Measurements from ENCODE around the gene GTF2F1.
"Not testable (repeated sequence)": the region's sequence is repeated elsewhere in the genome, so short reads cannot be mapped to it uniquely, and the experiment has no call there.

Gene GTF2F1

GRCh38 chr19:6354098-6354674 lies 38.8 kb downstream of the GTF2F1 start:
- no peak overlapping the region for H3K4me3 ChIP-seq (replicated peaks; ENCODE audit: low read depth, low read length)
- TF ChIP-seq, protein P1, sequence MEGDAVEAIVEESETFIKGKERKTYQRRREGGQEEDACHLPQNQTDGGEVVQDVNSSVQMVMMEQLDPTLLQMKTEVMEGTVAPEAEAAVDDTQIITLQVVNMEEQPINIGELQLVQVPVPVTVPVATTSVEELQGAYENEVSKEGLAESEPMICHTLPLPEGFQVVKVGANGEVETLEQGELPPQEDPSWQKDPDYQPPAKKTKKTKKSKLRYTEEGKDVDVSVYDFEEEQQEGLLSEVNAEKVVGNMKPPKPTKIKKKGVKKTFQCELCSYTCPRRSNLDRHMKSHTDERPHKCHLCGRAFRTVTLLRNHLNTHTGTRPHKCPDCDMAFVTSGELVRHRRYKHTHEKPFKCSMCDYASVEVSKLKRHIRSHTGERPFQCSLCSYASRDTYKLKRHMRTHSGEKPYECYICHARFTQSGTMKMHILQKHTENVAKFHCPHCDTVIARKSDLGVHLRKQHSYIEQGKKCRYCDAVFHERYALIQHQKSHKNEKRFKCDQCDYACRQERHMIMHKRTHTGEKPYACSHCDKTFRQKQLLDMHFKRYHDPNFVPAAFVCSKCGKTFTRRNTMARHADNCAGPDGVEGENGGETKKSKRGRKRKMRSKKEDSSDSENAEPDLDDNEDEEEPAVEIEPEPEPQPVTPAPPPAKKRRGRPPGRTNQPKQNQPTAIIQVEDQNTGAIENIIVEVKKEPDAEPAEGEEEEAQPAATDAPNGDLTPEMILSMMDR (IDR thresholded peaks at IDR 0.05; ENCODE audit: low read depth, low read length, missing control alignments) = peak; percentile 41
- DNase-seq (ENCODE audit: extremely low read depth, low read depth) = no peak

- no peak overlapping the region for H3K4me3 ChIP-seq (replicated peaks; ENCODE audit: low read depth, low read length)
- DNase-seq (ENCODE audit: extremely low read depth, low read depth) = no peak
- TF ChIP-seq, protein P1 (IDR thresholded peaks at IDR 0.05; ENCODE audit: low read depth, low read length, missing control alignments) = no peak
Observed at GRCh38 chr19:6352381-6353165, 40.4 kb downstream of the GTF2F1 start.

- H3K4me3 ChIP-seq (replicated peaks; ENCODE audit: low read depth, low read length) = no peak overlapping the region
- TF ChIP-seq, protein P1 (IDR thresholded peaks at IDR 0.05; ENCODE audit: low read depth, low read length, missing control alignments) = no peak
- DNase-seq (ENCODE audit: extremely low read depth, low read depth) = no peak
Observed at GRCh38 chr19:6350688-6351087, 42.3 kb downstream of the GTF2F1 start.

- not testable (repeated sequence) for H3K4me3 ChIP-seq (replicated peaks; ENCODE audit: low read depth, low read length); DNase-seq (ENCODE audit: extremely low read depth, low read depth)
Observed at GRCh38 chr19:6349271-6349670, 43.7 kb downstream of the GTF2F1 start.

DNA sequence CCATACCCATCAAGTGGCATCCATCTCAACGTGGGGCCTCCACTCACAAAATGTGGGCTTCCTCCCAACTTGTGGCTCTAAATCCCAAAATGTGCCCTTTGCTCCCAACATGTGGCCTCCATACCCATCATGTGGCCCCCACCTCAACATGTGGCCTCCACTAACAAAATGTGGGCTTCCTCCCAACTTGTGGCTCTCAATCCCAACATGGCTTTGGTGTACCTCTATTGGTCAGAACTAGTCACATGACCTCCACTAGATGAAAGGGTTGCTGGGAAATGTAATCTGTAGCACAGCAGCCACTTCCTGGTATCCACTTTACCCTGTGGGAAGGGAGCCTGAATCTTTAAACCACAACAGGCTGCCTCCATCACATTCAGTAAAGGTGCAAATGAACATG lies 49.5 kb downstream of the GTF2F1 start:
- no peak overlapping the region for H3K4me3 ChIP-seq (replicated peaks; ENCODE audit: low read depth, low read length)
- TF ChIP-seq, protein P1 (IDR thresholded peaks at IDR 0.05; ENCODE audit: low read depth, low read length, missing control alignments) = no peak
- no peak for DNase-seq (ENCODE audit: extremely low read depth, low read depth)

DNA sequence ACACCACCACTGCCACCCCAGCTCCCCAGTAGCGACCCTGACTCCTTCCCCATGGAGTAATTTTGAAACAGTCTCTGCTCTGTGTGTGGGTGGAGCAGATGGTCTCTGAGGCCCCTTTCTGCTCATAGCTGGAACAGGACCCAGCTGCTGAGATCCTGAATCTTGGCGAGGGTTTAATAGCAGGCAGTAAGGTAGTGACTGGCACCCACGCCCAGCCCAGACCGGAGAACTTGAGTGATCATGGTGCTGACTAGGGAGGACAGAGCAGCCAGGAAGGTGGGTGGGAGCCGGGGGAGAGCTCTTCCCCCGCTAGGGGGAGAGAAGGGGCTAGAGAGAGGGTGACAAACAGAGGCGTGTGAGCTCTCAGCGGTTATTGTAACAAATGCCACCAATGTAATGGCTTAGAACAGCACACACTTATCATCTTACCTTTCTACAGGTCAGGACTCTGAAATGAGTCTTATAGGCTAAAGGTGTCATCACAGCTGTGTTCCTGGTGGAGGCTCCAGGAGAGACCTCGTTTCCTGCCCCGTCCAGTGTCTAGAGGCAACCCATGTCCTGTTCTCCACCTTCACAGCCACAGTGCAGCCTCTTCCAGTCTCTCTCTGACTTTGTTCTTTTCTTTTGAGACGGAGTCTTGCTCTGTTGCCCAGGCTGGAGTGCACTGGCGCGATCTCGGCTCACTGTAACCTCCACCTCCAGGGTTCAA lies 52.3 kb downstream of the GTF2F1 start:
- TF ChIP-seq, protein P1 (IDR thresholded peaks at IDR 0.05; ENCODE audit: low read depth, low read length, missing control alignments) = no peak
- DNase-seq (ENCODE audit: extremely low read depth, low read depth) = no peak
- H3K4me3 ChIP-seq (replicated peaks; ENCODE audit: low read depth, low read length) = no peak overlapping the region

Measured in HFF-Myc (cell line).